Activated B cell treated with CpG ODN at 0.5 μM for 24 hours (primary cell): ENCODE data around the gene MAP1B. TPM values are rescaled to one million over a fixed set of nuclear protein-coding genes. Genes with fewer than 3 reads are reported as not detected.

Source experiments
- ATAC-seq: fragments of 200-7000 bp; cut with Tn5 transposase; one replicate; pipeline ENCODE4 v1.10.0; 2021; ENCODE audit warnings: low read depth, mild to moderate bottlenecking, moderate library complexity
- CTCF ChIA-PET: fragments of 350-600 bp; sonication (Branson Sonifier 250); formaldehyde crosslinking; loops from one replicate; lab custom pipeline; 2021; ENCODE audit warnings: antibody characterized with exemption; lab: Charles Lee
- POLR2A ChIA-PET: fragments of 350-600 bp; sonication (Branson Sonifier 250); formaldehyde crosslinking; loops from one replicate; lab custom pipeline; 2021; ENCODE audit warnings: antibody characterized with exemption; lab: Charles Lee
- DNase-seq: peaks from one replicate; pipeline ENCODE4 v3.0.0; 2022
- H3K27ac Mint-ChIP-seq: one replicate; pipeline ENCODE4 v1.8.0; 2020; ENCODE audit warnings: mixed read lengths
- H3K27me3 Mint-ChIP-seq: one replicate; pipeline ENCODE4 v1.8.0; 2021; ENCODE audit warnings: mixed read lengths
- H3K36me3 Mint-ChIP-seq: one replicate; pipeline ENCODE4 v1.8.0; 2021; ENCODE audit warnings: low read depth, mixed read lengths
- H3K4me1 Mint-ChIP-seq: one replicate; pipeline ENCODE4 v1.8.0; 2021; ENCODE audit warnings: mixed read lengths
- H3K4me3 Mint-ChIP-seq: one replicate; pipeline ENCODE4 v1.8.0; 2020; ENCODE audit warnings: mild to moderate bottlenecking, mixed read lengths
- H3K9me3 Mint-ChIP-seq: one replicate; pipeline ENCODE4 v1.8.0; 2020; ENCODE audit warnings: mixed read lengths
- intact Hi-C: fragments of 100-400 bp; cut with micrococcal nuclease; formaldehyde crosslinking; loops from one replicate; pipeline ENCODE4 v1.15.1; 2024
- total RNA-seq: library from RNA; stranded (reverse); gene quantifications from 2 replicates; pipeline ENCODE4 v1.2.3, GENCODE V29; 2022
- TF ChIP-seq, protein P1 (sequence below): fragments of 200-600 bp; IDR thresholded peaks from one replicate; pipeline ENCODE4 v1.8.0; 2022; ENCODE audit warnings: antibody characterized with exemption, mild to moderate bottlenecking

The MAP1B gene
- total RNA-seq, 1 donor from 2014 or later = 0.09 TPM

DNA sequence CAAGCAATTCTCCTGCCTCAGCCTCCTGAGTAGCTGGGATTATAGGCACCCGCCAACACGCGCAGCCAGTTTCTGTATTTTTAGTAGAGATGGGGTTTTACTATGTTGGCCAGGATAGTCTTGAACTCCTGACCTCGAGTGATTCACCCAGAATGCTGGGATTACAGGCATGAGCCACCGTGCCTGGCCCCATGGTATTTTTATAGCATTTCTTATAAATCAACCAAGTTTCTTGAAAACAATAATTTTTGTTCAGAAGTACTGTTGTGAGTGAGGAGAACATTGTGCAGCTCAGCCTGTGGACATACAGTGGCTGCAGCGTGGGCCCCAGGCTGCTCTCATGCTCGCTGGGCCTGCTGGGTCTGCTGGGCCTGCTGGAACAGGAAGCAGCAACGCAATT is 45.3 kb downstream of the MAP1B start:
- Mint-ChIP-seq H3K36me3 (no peaks in the 10 kb centered on the region), H3K4me1 (no peaks in the 10 kb centered on the region), H3K27me3 (peaks cover 3% of the 10 kb centered on the region), H3K9me3 (no peaks in the 10 kb centered on the region), H3K4me3 (no peak overlapping the region), H3K27ac (no peak overlapping the region)
- ChIA-PET POLR2A (no interaction called here), CTCF (no interaction called here)
- DNase-seq (no peak), ATAC-seq (no peak)
- TF ChIP-seq, protein P1, sequence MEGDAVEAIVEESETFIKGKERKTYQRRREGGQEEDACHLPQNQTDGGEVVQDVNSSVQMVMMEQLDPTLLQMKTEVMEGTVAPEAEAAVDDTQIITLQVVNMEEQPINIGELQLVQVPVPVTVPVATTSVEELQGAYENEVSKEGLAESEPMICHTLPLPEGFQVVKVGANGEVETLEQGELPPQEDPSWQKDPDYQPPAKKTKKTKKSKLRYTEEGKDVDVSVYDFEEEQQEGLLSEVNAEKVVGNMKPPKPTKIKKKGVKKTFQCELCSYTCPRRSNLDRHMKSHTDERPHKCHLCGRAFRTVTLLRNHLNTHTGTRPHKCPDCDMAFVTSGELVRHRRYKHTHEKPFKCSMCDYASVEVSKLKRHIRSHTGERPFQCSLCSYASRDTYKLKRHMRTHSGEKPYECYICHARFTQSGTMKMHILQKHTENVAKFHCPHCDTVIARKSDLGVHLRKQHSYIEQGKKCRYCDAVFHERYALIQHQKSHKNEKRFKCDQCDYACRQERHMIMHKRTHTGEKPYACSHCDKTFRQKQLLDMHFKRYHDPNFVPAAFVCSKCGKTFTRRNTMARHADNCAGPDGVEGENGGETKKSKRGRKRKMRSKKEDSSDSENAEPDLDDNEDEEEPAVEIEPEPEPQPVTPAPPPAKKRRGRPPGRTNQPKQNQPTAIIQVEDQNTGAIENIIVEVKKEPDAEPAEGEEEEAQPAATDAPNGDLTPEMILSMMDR = no peak
- intact Hi-C loops = no loop called here

DNA sequence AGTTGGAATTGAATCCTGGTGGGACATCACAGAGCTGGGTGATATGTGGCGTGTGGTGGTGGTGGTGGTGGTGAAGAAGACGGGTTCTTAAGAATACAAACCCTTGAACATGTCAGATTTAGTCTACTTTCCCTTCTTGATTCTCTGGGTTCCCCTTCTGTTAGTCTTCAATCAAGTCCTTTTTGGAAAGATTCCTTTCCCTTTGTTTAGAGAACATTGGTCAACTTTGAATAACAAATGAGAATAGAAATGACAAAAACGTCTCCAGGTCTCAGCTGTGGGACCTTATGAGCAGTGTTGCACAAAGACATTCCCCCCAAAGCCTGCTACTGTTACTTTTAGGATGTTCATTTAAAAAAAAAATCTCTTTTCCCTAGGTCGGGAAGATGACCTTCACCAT is 46.3 kb downstream of the MAP1B start:
- Mint-ChIP-seq H3K36me3 (no peaks in the 10 kb centered on the region), H3K9me3 (no peaks in the 10 kb centered on the region), H3K4me3 (no peak overlapping the region), H3K27me3 (peaks cover 5% of the 10 kb centered on the region), H3K27ac (no peak overlapping the region), H3K4me1 (no peaks in the 10 kb centered on the region)
- TF ChIP-seq, protein P1 = no peak
- DNase-seq (no peak), ATAC-seq (no peak)
- intact Hi-C loops = no loop called here
- POLR2A ChIA-PET = no interaction called here
- CTCF ChIA-PET = no interaction called here

DNA sequence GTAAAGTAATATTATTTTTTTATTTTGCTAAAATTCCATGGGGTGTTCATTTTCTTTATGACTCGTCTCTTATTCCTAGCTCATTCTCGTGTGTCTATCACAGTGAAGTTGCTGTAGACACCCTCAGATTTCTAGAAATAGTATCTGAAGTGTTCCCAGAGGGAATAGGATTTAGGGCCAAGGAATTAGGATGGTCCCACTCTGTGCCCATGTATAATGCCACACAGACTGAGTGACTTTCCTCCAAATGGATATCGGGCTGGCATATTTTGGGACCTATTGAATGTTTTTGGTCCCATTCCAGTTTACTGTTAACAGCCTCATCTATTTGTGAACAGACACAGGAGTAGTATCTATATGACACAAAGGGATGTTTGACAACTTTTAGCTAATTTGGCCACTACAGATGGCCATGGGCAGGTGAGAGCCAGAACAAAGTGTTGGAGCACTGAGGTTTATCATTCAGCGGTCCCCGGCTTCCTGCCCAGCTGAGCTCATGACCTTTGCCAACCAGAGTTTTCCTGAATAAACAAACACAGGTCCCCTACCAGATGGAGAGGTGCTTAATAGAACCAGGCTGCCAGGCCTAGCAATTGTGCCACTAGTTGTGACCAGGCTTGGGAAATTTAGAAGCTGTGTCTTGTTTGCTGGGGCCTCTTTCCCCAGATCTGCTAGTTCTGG is 46.9 kb downstream of the MAP1B start:
- Mint-ChIP-seq H3K27me3 (peaks cover 5% of the 10 kb centered on the region), H3K4me1 (no peaks in the 10 kb centered on the region), H3K36me3 (no peaks in the 10 kb centered on the region), H3K27ac (no peak overlapping the region), H3K4me3 (no peak overlapping the region), H3K9me3 (no peaks in the 10 kb centered on the region)
- no peak for ATAC-seq
- POLR2A ChIA-PET = no interaction called here
- CTCF ChIA-PET = no interaction called here
- no peak for DNase-seq
- TF ChIP-seq, protein P1 = no peak
- intact Hi-C loops = no loop called here

DNA sequence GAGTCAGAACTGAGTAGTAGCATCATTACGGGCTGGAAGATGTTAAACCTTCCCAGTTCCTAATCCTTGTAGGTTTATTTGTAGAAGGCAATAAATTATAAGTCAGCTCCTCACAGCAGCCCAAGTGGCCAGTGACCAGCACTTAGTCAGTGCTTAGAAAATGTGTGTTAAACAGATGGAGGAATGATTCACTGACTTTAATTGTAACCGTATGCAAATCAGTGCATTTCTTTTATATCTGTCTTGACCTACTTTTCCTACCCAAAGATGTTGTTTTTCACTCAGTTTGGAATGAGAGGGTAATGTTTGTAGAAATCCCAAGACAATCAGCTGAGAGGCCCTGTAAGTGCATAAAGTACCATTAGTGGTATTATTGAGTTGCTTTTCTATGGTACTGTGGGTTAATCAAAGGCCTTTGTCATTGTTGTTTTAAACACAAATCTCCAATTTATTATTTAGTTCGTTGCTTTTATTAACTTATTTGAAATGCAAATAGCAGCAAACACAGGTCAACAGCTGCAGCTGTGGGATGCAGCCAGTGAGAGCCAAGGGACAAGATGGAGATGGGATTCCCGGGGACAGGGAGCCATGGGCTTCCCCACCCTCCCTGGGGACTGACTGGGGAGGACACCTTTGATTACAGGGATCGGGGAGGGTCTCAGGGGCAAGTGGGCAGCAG is 49.8 kb downstream of the MAP1B start:
- no peaks in the 10 kb centered on the region for H3K9me3 Mint-ChIP-seq
- no peak overlapping the region for H3K4me3 Mint-ChIP-seq
- ChIA-PET POLR2A (no interaction called here), CTCF (no interaction called here)
- H3K27me3 Mint-ChIP-seq = peaks cover 3% of the 10 kb centered on the region
- no peaks in the 10 kb centered on the region for H3K36me3 Mint-ChIP-seq
- DNase-seq = no peak
- no peak for ATAC-seq
- TF ChIP-seq, protein P1 = no peak
- H3K27ac Mint-ChIP-seq = no peak overlapping the region
- intact Hi-C loops = no loop called here
- no peaks in the 10 kb centered on the region for H3K4me1 Mint-ChIP-seq

DNA sequence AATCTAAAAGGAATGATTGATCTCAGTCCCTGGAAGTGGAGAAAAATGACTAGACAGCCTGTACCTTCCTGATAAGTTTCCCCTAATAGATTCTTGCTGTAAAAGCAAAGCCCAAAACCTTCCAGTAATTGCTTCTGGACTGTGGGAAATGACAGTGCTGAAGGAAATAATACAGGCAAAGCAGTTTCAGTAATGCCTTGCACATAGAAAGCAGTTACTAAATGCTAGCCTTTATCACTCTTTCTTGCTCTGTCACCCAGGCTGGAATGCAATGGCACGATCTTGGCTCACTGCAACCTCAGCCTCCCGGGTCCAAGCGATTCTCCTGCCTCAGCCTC is 50.3 kb downstream of the MAP1B start:
- ATAC-seq = no peak
- no peaks in the 10 kb centered on the region for H3K36me3 Mint-ChIP-seq
- H3K27ac Mint-ChIP-seq = no peak overlapping the region
- POLR2A ChIA-PET = no interaction called here
- intact Hi-C loops = no loop called here
- DNase-seq = no peak
- H3K4me1 Mint-ChIP-seq = no peaks in the 10 kb centered on the region
- peaks cover 3% of the 10 kb centered on the region for H3K27me3 Mint-ChIP-seq
- no peaks in the 10 kb centered on the region for H3K9me3 Mint-ChIP-seq
- CTCF ChIA-PET = no interaction called here
- H3K4me3 Mint-ChIP-seq = no peak overlapping the region
- TF ChIP-seq, protein P1 = no peak
